ENCODE results near the gene CHD9NB.

The CHD9NB gene

DNA sequence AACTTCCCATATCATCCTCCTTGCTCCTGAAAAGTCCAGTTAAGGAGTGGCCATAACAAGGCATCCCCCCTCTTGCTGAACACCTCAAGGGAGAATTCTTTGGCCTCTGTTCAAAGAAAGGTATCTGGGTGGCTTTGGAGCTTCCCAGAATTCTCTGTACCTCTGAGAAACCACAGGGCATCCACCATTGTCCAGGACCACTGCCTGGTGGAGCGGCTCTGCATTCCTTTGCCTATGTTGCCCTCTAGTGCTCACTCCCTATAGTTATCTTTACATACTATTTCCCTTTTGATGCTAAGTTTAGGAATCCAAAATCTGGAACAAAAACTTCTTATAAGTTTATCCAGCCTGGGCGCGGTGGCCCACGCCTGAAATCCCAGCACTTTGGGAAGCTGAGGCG is 30.3 kb downstream of the CHD9NB start:
- no peak for DNase-seq

DNA sequence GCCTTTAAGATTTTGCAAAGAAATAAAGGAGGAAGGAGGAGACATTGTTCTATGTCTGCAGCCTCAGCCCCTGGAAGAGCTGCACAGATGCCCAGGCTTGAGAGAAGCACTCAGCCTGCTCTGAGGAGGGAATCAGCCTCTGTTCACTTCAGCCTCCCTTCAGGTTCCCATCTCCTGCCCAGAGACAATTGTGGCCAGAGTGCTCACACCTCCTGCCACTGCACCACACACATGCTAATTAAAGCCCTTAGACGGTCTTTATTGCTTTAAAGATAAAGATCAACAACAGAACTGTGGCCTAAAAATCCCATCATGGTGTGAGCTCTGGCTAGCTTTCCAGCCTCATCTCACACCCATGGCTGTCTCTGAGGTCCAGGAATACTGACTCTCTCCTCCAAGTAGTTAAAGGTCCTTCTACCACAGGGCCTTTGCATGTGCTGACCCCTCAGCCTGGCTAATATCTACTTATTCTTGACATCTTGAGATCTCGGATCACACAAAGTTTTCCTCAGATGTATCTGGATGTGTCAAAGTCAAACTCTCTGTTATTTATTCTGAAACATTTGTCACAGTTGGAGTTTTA is 33.8 kb downstream of the CHD9NB start:
- no peak for DNase-seq

DNA sequence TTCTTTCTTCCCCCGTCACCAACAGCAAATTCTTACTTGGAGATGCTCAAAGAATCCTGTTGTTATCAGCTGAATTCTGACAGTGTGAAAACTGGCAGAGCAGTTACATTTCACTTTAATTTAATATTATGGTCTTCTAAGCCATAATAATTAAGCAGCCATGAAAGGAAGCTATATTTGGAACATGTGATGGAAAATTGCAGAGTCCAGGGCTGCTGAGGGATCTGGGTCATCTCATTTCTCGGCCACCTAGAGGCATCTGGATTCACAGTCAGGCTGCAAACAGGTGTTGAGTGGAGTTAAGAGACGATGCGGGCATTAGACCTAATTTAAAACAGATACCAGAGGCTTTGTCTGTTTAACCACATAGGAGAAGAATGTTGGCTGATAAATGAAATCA is 38.4 kb downstream of the CHD9NB start:
- DNase-seq, result no peak

DNA sequence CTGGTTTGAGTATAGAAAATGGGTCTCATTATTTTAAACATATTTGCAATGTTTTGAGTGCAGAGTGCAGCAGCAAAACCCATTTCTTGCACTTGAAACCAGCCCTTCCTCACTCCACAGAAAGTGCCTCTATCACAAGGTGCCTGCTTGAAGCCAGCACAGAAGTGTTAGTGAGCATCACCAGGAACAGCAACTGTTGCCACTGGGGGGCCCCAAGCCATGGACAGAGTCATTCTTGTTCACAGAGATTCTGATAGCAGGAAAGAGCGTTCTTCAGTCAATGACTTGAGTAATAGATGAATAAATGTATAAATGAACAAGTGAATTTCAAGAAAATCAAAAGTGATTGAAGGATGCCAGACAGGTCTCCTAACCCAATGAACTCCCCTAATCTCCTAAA is 45.6 kb downstream of the CHD9NB start:
- no peak for DNase-seq

DNA sequence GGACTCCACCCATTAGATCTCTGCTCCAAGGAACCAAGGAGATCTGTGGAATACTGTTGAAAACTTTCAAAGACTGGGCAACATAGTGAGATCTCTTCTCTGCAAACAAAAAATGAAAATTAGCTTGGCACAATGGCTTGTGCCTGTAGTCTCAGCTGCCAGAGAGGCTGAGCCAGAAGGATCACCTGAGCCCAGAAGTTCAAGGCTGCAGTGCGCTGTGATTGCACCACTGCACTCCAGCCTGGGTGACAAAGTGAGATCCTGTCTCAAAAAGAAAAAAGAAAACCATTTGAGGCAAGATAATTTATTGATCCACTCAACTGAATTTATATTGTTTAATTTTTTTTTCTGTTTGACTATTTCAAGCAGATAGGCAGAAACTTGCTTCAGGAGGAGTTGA is 54.8 kb downstream of the CHD9NB start:
- no peak for DNase-seq

DNA sequence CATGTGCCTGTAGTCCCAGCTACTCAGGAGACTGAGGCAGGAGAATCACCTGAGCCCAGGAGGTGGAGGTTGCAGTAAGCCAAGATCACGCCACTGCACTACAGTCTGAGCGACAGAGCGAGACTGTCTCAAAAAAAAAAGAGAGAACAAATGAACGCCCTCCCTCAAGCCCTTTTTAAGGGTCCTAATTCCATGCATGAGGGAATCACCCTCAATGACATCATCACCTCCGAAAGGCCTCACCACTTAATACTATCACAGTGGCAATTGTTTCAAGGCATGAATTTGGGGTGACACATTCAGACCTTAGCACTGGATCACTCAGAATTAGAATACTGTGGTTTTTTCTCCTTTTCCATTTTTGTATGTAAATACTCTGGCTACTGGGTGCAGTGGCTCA is 57.8 kb downstream of the CHD9NB start:
- DNase-seq, result no peak

DNA sequence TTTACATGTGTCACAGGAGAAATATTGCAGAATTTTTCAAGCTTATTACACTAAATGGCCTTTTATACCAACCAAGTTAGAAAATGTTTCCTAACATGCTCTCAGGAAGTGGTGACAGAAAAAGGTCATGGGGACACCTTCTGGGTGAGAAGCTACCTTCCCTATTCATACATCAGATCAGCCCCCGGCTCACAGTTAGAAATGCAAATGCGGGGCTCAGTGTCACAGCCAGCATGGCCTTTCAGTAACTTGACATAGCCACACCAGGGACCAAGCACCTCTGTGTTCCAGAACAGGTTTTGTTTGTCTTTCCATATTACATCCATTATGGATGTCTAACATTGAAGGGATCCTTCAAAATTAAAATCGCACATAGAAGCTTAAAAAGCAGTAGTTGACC is 59.5 kb downstream of the CHD9NB start:
- no peak for DNase-seq

DNA sequence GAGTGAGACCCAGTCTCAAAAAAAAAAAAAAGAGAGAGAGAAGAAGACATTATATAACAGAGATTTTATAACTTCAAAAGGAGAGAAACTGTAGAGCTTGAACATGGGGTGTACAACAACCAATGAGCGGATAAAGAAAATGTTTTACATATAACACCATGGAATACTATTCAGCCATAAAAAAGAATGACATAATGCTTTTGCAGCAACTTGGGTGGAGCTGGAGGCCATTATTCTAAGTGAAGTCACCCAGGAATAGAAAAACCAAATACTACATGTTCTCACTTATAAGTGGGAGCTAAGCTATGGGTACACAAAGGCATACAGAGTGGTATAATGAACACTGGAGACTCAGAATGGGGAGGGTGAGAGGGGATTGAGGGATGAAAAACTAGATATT is 61.1 kb downstream of the CHD9NB start:
- DNase-seq, result no peak
